Neural cell (in vitro differentiated cells): Measurements from ENCODE around the gene EIF4A3.

Experiments
- CTCF ChIP-seq: fragments of 450-650 bp; IDR thresholded peaks from 2 replicates; pipeline ENCODE4 v1.5.1; 2014; ENCODE audit warnings: antibody characterized with exemption, mild to moderate bottlenecking, moderate library complexity; ENCODE audit not compliant: poor library complexity, severe bottlenecking
- EP300 ChIP-seq: fragments of 450-650 bp; conservative IDR thresholded peaks from 2 replicates; pipeline ENCODE4 v1.6.1; 2014; ENCODE audit warnings: antibody characterized with exemption, mild to moderate bottlenecking, moderate library complexity; ENCODE audit not compliant: poor library complexity, severe bottlenecking
- MXI1 ChIP-seq: fragments of 450-650 bp; conservative IDR thresholded peaks from 2 replicates; pipeline ENCODE4 v1.6.1; 2014; ENCODE audit warnings: antibody characterized with exemption, mild to moderate bottlenecking; ENCODE audit not compliant: poor library complexity, severe bottlenecking
- POLR2AphosphoS5 ChIP-seq: IDR thresholded peaks from 2 replicates; pipeline ENCODE4 v1.6.1; 2012
- TF ChIP-seq, protein P1 (sequence below): IDR thresholded peaks from 2 replicates; pipeline ENCODE4 v1.6.1; 2012; ENCODE audit warnings: borderline replicate concordance

- TF ChIP-seq EP300: no peak
- no peak for TF ChIP-seq MXI1
- no peak for TF ChIP-seq CTCF
- TF ChIP-seq, protein P1, sequence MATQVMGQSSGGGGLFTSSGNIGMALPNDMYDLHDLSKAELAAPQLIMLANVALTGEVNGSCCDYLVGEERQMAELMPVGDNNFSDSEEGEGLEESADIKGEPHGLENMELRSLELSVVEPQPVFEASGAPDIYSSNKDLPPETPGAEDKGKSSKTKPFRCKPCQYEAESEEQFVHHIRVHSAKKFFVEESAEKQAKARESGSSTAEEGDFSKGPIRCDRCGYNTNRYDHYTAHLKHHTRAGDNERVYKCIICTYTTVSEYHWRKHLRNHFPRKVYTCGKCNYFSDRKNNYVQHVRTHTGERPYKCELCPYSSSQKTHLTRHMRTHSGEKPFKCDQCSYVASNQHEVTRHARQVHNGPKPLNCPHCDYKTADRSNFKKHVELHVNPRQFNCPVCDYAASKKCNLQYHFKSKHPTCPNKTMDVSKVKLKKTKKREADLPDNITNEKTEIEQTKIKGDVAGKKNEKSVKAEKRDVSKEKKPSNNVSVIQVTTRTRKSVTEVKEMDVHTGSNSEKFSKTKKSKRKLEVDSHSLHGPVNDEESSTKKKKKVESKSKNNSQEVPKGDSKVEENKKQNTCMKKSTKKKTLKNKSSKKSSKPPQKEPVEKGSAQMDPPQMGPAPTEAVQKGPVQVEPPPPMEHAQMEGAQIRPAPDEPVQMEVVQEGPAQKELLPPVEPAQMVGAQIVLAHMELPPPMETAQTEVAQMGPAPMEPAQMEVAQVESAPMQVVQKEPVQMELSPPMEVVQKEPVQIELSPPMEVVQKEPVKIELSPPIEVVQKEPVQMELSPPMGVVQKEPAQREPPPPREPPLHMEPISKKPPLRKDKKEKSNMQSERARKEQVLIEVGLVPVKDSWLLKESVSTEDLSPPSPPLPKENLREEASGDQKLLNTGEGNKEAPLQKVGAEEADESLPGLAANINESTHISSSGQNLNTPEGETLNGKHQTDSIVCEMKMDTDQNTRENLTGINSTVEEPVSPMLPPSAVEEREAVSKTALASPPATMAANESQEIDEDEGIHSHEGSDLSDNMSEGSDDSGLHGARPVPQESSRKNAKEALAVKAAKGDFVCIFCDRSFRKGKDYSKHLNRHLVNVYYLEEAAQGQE: no peak
- TF ChIP-seq POLR2AphosphoS5: no peak
Observed at GRCh38 chr17:80114758-80115157, 32.2 kb downstream of the EIF4A3 start.
